ENCODE results near the gene PDE8A. TPM values are rescaled to one million over a fixed set of nuclear protein-coding genes. Genes with fewer than 3 reads are reported as not detected.

Gene PDE8A
- total RNA-seq, 1 experiment from 2014 or later, result 27.4 TPM

- POLR2A ChIA-PET, result no interaction called here
- H3K4me3 Mint-ChIP-seq (ENCODE audit: unreplicated experiment), result no peak overlapping the region
Measured at GRCh38 chr15:85118173-85118572, 136.5 kb downstream of the PDE8A start.

GRCh38 chr15:85118581-85118980, 136.9 kb downstream of the PDE8A start:
- Mint-ChIP-seq H3K9me3 (ENCODE audit: unreplicated experiment) (no peaks in the 10 kb centered on the region), H3K4me1 (ENCODE audit: insufficient read depth, unreplicated experiment) (no peaks in the 10 kb centered on the region), H3K4me3 (ENCODE audit: unreplicated experiment) (no peak overlapping the region), H3K27ac (ENCODE audit: low read depth, unreplicated experiment) (no peak overlapping the region), H3K27me3 (ENCODE audit: insufficient read depth, unreplicated experiment) (no peaks in the 10 kb centered on the region), H3K36me3 (ENCODE audit: insufficient read depth, unreplicated experiment) (peaks cover 10% of the 10 kb centered on the region)
- no TSS peak for BruUV-seq (replicated peaks)
- POLR2A ChIA-PET, result no interaction called here
- no peak for TF ChIP-seq CTCF (IDR thresholded peaks at IDR 0.05; ENCODE audit: unreplicated experiment)
- DNase-seq (ENCODE audit: unreplicated experiment), result no peak
- CTCF ChIA-PET, result no interaction called here
- intact Hi-C loops (cut with micrococcal nuclease), result no loop called here

More at GRCh38 chr15:85118173-85118572, 136.5 kb downstream of the PDE8A start:
- no peaks in the 10 kb centered on the region for H3K9me3 Mint-ChIP-seq (ENCODE audit: unreplicated experiment)
- BruUV-seq (replicated peaks), result no TSS peak
- H3K27me3 Mint-ChIP-seq (ENCODE audit: insufficient read depth, unreplicated experiment), result no peaks in the 10 kb centered on the region
- CTCF ChIA-PET, result no interaction called here
- no peak for TF ChIP-seq CTCF (IDR thresholded peaks at IDR 0.05; ENCODE audit: unreplicated experiment)
- intact Hi-C loops (cut with micrococcal nuclease), result no loop called here
- H3K27ac Mint-ChIP-seq (ENCODE audit: low read depth, unreplicated experiment), result no peak overlapping the region
- peaks cover 6% of the 10 kb centered on the region for H3K36me3 Mint-ChIP-seq (ENCODE audit: insufficient read depth, unreplicated experiment)
- no peaks in the 10 kb centered on the region for H3K4me1 Mint-ChIP-seq (ENCODE audit: insufficient read depth, unreplicated experiment)
- DNase-seq (ENCODE audit: unreplicated experiment), result no peak

GRCh38 chr15:85120351-85121113, 138.9 kb downstream of the PDE8A start:
- ChIA-PET CTCF (interaction anchor here (1.0 kb wide), 1 partner anchor 176 kb away, joined by 3 read pairs; no protein-coding TSS in a partner anchor), POLR2A (no interaction called here)
- TF ChIP-seq CTCF (IDR thresholded peaks at IDR 0.05; ENCODE audit: unreplicated experiment), result no peak
- no TSS peak for BruUV-seq (replicated peaks)
- H3K9me3 Mint-ChIP-seq (ENCODE audit: unreplicated experiment), result no peaks in the 10 kb centered on the region
- no peak overlapping the region for H3K27ac Mint-ChIP-seq (ENCODE audit: low read depth, unreplicated experiment)
- intact Hi-C loops (cut with micrococcal nuclease), result no loop called here
- peaks cover 11% of the 10 kb centered on the region for H3K4me1 Mint-ChIP-seq (ENCODE audit: insufficient read depth, unreplicated experiment)
- no peaks in the 10 kb centered on the region for H3K27me3 Mint-ChIP-seq (ENCODE audit: insufficient read depth, unreplicated experiment)
- peaks cover 15% of the 10 kb centered on the region for H3K36me3 Mint-ChIP-seq (ENCODE audit: insufficient read depth, unreplicated experiment)
- H3K4me3 Mint-ChIP-seq (ENCODE audit: unreplicated experiment), result no peak overlapping the region
- no peak for DNase-seq (ENCODE audit: unreplicated experiment)

GRCh38 chr15:85124173-85124572, 142.5 kb downstream of the PDE8A start:
- Mint-ChIP-seq H3K9me3 (ENCODE audit: unreplicated experiment) (no peaks in the 10 kb centered on the region), H3K4me3 (ENCODE audit: unreplicated experiment) (no peak overlapping the region), H3K27ac (ENCODE audit: low read depth, unreplicated experiment) (no peak overlapping the region), H3K4me1 (ENCODE audit: insufficient read depth, unreplicated experiment) (peaks cover 11% of the 10 kb centered on the region), H3K27me3 (ENCODE audit: insufficient read depth, unreplicated experiment) (no peaks in the 10 kb centered on the region), H3K36me3 (ENCODE audit: insufficient read depth, unreplicated experiment) (peaks cover 21% of the 10 kb centered on the region)
- intact Hi-C loops (cut with micrococcal nuclease), result no loop called here
- TF ChIP-seq CTCF (IDR thresholded peaks at IDR 0.05; ENCODE audit: unreplicated experiment), result no peak
- ChIA-PET POLR2A (no interaction called here), CTCF (interaction anchor here (0.6 kb wide), 2 partner anchors 288 to 509 kb away, joined by 3 read pairs; no protein-coding TSS in a partner anchor)
- no TSS peak for BruUV-seq (replicated peaks)
- no peak for DNase-seq (ENCODE audit: unreplicated experiment)
